Measurements from ENCODE around the gene YTHDC2. TPM values are rescaled to one million over a fixed set of nuclear protein-coding genes. Genes with fewer than 3 reads are reported as not detected.

Gene YTHDC2
- total RNA-seq, 2 donors from 2014 or later: 20.8 to 36.9 TPM

GRCh38 chr5:113512341-113512740 is 1.2 kb upstream of the YTHDC2 start:
- no peaks in the 10 kb centered on the region for H3K9me3 ChIP-seq
- TF ChIP-seq POLR2A (IDR thresholded peaks at IDR 0.05) (no peak), CTCF (IDR thresholded peaks at IDR 0.05) (no peak)
- ATAC-seq: no peak
- no peak for DNase-seq
- H3K27ac ChIP-seq: no peak overlapping the region
- peaks cover 9% of the 10 kb centered on the region for H3K4me1 ChIP-seq
- H3K4me3 ChIP-seq: no peak overlapping the region
- no peaks in the 10 kb centered on the region for H3K27me3 ChIP-seq
- no peaks in the 10 kb centered on the region for H3K36me3 ChIP-seq (replicated peaks in 1 of 2; ENCODE audit: insufficient read depth in 1 of 2, low read depth in 2 of 2)
- intact Hi-C loops (cut with DNase I): no loop called here
- 81 to 82% methylated on average over 3 of the region's 3 CpGs for whole genome bisulfite sequencing, 2 donors

- H3K36me3 ChIP-seq (replicated peaks in 1 of 2; ENCODE audit: insufficient read depth in 1 of 2, low read depth in 2 of 2): no peaks in the 10 kb centered on the region
- no peaks in the 10 kb centered on the region for H3K9me3 ChIP-seq
- intact Hi-C loops (cut with DNase I): no loop called here
- H3K4me3 ChIP-seq: peak overlapping the region in 1 of 2 donors; percentile 64
- DNase-seq (no peak), ATAC-seq (no peak)
- peak overlapping the region; percentile 85 to 93 (median 88) for H3K27ac ChIP-seq
- WGBS, 2 donors: 9 to 15% methylated on average over 5 to 9 of the region's 9 CpGs
- TF ChIP-seq CTCF (IDR thresholded peaks at IDR 0.05) (no peak), POLR2A (IDR thresholded peaks at IDR 0.05) (no peak)
- no peaks in the 10 kb centered on the region for H3K27me3 ChIP-seq
- peaks cover 9% of the 10 kb centered on the region for H3K4me1 ChIP-seq
Measured at GRCh38 chr5:113514289-113514635, 768 bp downstream of the YTHDC2 start.

GRCh38 chr5:113518884-113519283 is 5.4 kb downstream of the YTHDC2 start:
- Histone ChIP-seq H3K36me3 (replicated peaks in 1 of 2; ENCODE audit: insufficient read depth in 1 of 2, low read depth in 2 of 2) (no peaks in the 10 kb centered on the region), H3K27ac (no peak overlapping the region), H3K27me3 (no peaks in the 10 kb centered on the region), H3K9me3 (no peaks in the 10 kb centered on the region), H3K4me3 (no peak overlapping the region), H3K4me1 (peaks cover 9% of the 10 kb centered on the region)
- DNase-seq: no peak
- no peak for ATAC-seq
- intact Hi-C loops (cut with DNase I): no loop called here
- WGBS, 2 donors: 97 to 99% methylated on average over 4 of the region's 4 CpGs
- TF ChIP-seq CTCF (IDR thresholded peaks at IDR 0.05) (no peak), POLR2A (IDR thresholded peaks at IDR 0.05) (no peak)

- Histone ChIP-seq H3K27ac (no peak overlapping the region), H3K9me3 (no peaks in the 10 kb centered on the region), H3K27me3 (no peaks in the 10 kb centered on the region), H3K4me3 (no peak overlapping the region), H3K4me1 (peaks cover 14% of the 10 kb centered on the region), H3K36me3 (replicated peaks in 1 of 2; ENCODE audit: insufficient read depth in 1 of 2, low read depth in 2 of 2) (no peaks in the 10 kb centered on the region)
- TF ChIP-seq POLR2A (IDR thresholded peaks at IDR 0.05): no peak
- no peak for TF ChIP-seq CTCF (IDR thresholded peaks at IDR 0.05)
- no peak for DNase-seq
- ATAC-seq: no peak
- intact Hi-C loops (cut with DNase I): no loop called here
- 74 to 81% methylated on average over 2 of the region's 2 CpGs for WGBS, 2 donors
Measured at GRCh38 chr5:113519412-113519811, 5.9 kb downstream of the YTHDC2 start.

- peaks cover 15% of the 10 kb centered on the region for H3K4me1 ChIP-seq
- H3K27ac ChIP-seq: no peak overlapping the region
- no peaks in the 10 kb centered on the region for H3K9me3 ChIP-seq
- no peak for TF ChIP-seq CTCF (IDR thresholded peaks at IDR 0.05)
- no peak for TF ChIP-seq POLR2A (IDR thresholded peaks at IDR 0.05)
- no peaks in the 10 kb centered on the region for H3K27me3 ChIP-seq
- no peaks in the 10 kb centered on the region for H3K36me3 ChIP-seq (replicated peaks in 1 of 2; ENCODE audit: insufficient read depth in 1 of 2, low read depth in 2 of 2)
- no peak for ATAC-seq
- DNase-seq: no peak
- intact Hi-C loops (cut with DNase I): no loop called here
- no peak overlapping the region for H3K4me3 ChIP-seq
Measured at GRCh38 chr5:113520429-113520828, 6.9 kb downstream of the YTHDC2 start.
